UCSD-AML1 (cell line): Measurements from ENCODE around the gene FAM193B.

Source experiments
- DNase-seq: peaks from one replicate; lab custom pipeline; 2025; ENCODE audit not compliant: unreplicated experiment; lab: John Stamatoyannopoulos, UW

Gene FAM193B

GRCh38 chr5:177554474-177555111 lies at the start of gene FAM193B:
FAM193B (minus strand) TSS chr5:177554563; CDS start chr5:177554458, 105 bp downstream.
- DNase-seq = peak; percentile 91

GRCh38 chr5:177604116-177604521 lies 49.8 kb upstream of the FAM193B start:
- DNase-seq = no peak

- DNase-seq = no peak
These were observed 49.3 kb upstream of the FAM193B start for GRCh38 chr5:177603631-177604030.

GRCh38 chr5:177602458-177602830 lies 48.1 kb upstream of the FAM193B start:
- DNase-seq = no peak

GRCh38 chr5:177601577-177602457 lies 47.5 kb upstream of the FAM193B start:
- no peak for DNase-seq

GRCh38 chr5:177601126-177601525 lies 46.8 kb upstream of the FAM193B start:
- no peak for DNase-seq

- peak; percentile 45 for DNase-seq
These were observed 46.2 kb upstream of the FAM193B start for GRCh38 chr5:177600508-177601018.

- peak; percentile 85 for DNase-seq
These were observed 45.6 kb upstream of the FAM193B start, which contains the start of gene B4GALT7 for GRCh38 chr5:177599731-177600507. B4GALT7 (plus strand) TSS chr5:177600132; CDS start chr5:177600211, 79 bp downstream.

GRCh38 chr5:177598477-177598876 lies 44.1 kb upstream of the FAM193B start:
- DNase-seq = no peak

- no peak for DNase-seq
These were observed 42.4 kb upstream of the FAM193B start for GRCh38 chr5:177596775-177597238.

GRCh38 chr5:177595991-177596774 lies 41.8 kb upstream of the FAM193B start:
- no peak for DNase-seq

GRCh38 chr5:177595026-177595585 lies 40.7 kb upstream of the FAM193B start:
- DNase-seq = no peak

GRCh38 chr5:177594071-177594470 lies 39.7 kb upstream of the FAM193B start:
- no peak for DNase-seq

- no peak for DNase-seq
These were observed 39.1 kb upstream of the FAM193B start for GRCh38 chr5:177593511-177593910.

GRCh38 chr5:177592905-177593304 lies 38.5 kb upstream of the FAM193B start:
- DNase-seq = no peak

GRCh38 chr5:177592010-177592834 lies 37.9 kb upstream of the FAM193B start, which contains the start of gene TMED9:
TMED9 (plus strand) TSS chr5:177592203; CDS start chr5:177592215, 12 bp downstream.
- DNase-seq = peak; percentile 85

- DNase-seq = no peak
These were observed 37.3 kb upstream of the FAM193B start for GRCh38 chr5:177591690-177592009.

GRCh38 chr5:177590406-177590805 lies 36.0 kb upstream of the FAM193B start:
- no peak for DNase-seq

GRCh38 chr5:177588413-177588909 lies 34.1 kb upstream of the FAM193B start:
- no peak for DNase-seq
